ENCODE measurements around the gene SNX32.

The SNX32 gene

DNA sequence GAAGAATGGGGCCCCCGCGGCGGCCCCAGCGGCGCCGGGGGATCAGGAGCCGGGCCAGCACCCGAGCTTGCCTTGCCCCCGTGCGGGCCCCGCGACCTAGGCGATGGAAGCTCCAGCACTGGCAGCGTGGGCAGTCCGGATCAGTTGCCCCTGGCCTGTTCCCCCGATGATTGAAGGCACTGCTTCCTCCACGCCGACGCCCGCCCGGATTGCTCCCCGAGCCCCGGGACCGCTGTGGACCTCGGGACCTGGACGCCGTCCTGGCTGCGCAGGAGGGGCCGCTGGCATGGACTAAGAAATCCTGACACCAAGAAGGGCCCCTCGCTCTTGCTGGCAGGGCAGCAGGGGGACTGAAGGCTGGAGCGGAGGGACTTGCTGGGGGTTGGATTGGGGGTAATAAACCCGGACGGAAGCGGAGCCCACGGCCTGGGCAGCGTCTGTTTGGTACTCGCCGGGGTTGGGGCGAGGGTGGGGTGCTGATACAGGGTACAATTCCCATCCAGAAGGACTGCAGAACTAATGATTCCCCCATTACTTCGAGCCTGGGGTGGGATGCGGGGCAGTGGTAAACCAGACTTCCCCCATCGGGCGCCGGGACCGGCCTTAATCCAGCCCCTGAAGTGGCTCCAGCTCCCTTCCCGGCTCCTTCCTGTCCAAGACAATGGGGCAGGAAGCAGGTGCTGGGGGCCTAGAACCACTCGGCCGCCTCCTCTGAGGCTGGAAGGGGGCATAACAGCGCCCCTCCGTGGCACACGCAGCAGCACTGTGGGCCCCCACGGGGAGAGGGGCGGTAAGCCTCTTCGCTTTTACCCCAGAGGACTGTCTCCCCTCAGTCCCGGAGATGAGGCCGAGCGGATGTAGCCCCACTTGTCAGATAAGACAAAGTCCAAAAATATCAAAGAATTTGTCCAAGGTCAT, 57.7 kb downstream of the SNX32 start (continued):
- TF ChIP-seq GLI2 (tag by site-specific recombination; IDR thresholded peaks at IDR 0.05; ENCODE audit: borderline replicate concordance, low read depth): no peak
- no peak for TF ChIP-seq YY1 (tag by site-specific recombination; IDR thresholded peaks at IDR 0.05)
- TF ChIP-seq ZNF610 (tag by site-specific recombination; IDR thresholded peaks at IDR 0.05; ENCODE audit: borderline replicate concordance): no peak
- TF ChIP-seq, protein P1, sequence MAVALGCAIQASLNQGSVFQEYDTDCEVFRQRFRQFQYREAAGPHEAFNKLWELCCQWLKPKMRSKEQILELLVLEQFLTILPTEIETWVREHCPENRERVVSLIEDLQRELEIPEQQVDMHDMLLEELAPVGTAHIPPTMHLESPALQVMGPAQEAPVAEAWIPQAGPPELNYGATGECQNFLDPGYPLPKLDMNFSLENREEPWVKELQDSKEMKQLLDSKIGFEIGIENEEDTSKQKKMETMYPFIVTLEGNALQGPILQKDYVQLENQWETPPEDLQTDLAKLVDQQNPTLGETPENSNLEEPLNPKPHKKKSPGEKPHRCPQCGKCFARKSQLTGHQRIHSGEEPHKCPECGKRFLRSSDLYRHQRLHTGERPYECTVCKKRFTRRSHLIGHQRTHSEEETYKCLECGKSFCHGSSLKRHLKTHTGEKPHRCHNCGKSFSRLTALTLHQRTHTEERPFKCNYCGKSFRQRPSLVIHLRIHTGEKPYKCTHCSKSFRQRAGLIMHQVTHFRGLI (tag by site-specific recombination; IDR thresholded peaks at IDR 0.05): no peak
- TF ChIP-seq GLIS2 (tag by site-specific recombination; IDR thresholded peaks at IDR 0.05): peak; percentile 85
- TF ChIP-seq, protein P2, sequence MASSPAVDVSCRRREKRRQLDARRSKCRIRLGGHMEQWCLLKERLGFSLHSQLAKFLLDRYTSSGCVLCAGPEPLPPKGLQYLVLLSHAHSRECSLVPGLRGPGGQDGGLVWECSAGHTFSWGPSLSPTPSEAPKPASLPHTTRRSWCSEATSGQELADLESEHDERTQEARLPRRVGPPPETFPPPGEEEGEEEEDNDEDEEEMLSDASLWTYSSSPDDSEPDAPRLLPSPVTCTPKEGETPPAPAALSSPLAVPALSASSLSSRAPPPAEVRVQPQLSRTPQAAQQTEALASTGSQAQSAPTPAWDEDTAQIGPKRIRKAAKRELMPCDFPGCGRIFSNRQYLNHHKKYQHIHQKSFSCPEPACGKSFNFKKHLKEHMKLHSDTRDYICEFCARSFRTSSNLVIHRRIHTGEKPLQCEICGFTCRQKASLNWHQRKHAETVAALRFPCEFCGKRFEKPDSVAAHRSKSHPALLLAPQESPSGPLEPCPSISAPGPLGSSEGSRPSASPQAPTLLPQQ (tag by site-specific recombination; IDR thresholded peaks at IDR 0.05): peak; percentile 91
- TF ChIP-seq ZFP3 (tag by site-specific recombination; IDR thresholded peaks at IDR 0.05; ENCODE audit: low read depth): no peak
- TF ChIP-seq ZNF140 (tag by site-specific recombination; IDR thresholded peaks at IDR 0.05): no peak
- TF ChIP-seq ZNF76 (tag by site-specific recombination; IDR thresholded peaks at IDR 0.05; ENCODE audit: borderline replicate concordance, low read depth): no peak
- TF ChIP-seq HOXA7 (CRISPR knock-in tag; IDR thresholded peaks at IDR 0.05; ENCODE audit: borderline replicate concordance): no peak
- no peak for TF ChIP-seq ZNF248 (tag by site-specific recombination; IDR thresholded peaks at IDR 0.05)
- TF ChIP-seq ZSCAN30 (tag by site-specific recombination; IDR thresholded peaks at IDR 0.05): 0 out of 2 replicates have a peak, but pooled peaks have one; percentile 11
- no peak for TF ChIP-seq ZNF623 (tag by site-specific recombination; IDR thresholded peaks at IDR 0.05)
- TF ChIP-seq ZNF514 (tag by site-specific recombination; IDR thresholded peaks at IDR 0.05): no peak
- TF ChIP-seq ZNF677 (tag by site-specific recombination; IDR thresholded peaks at IDR 0.05): no peak
- TF ChIP-seq, protein P3, sequence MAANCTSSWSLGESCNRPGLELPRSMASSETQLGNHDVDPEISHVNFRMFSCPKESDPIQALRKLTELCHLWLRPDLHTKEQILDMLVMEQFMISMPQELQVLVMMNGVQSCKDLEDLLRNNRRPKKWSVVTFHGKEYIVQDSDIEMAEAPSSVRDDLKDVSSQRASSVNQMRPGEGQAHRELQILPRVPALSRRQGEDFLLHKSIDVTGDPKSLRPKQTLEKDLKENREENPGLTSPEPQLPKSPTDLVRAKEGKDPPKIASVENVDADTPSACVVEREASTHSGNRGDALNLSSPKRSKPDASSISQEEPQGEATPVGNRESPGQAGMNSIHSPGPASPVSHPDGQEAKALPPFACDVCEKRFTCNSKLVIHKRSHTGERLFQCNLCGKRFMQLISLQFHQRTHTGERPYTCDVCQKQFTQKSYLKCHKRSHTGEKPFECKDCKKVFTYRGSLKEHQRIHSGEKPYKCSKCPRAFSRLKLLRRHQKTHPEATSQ (tag by site-specific recombination; IDR thresholded peaks at IDR 0.05): no peak
- no peak for TF ChIP-seq REPIN1 (tag by site-specific recombination; IDR thresholded peaks at IDR 0.05; ENCODE audit: low read depth)
- no peak for TF ChIP-seq ZNF560 (tag by site-specific recombination; IDR thresholded peaks at IDR 0.05; ENCODE audit: borderline replicate concordance)
- TF ChIP-seq, protein P4, sequence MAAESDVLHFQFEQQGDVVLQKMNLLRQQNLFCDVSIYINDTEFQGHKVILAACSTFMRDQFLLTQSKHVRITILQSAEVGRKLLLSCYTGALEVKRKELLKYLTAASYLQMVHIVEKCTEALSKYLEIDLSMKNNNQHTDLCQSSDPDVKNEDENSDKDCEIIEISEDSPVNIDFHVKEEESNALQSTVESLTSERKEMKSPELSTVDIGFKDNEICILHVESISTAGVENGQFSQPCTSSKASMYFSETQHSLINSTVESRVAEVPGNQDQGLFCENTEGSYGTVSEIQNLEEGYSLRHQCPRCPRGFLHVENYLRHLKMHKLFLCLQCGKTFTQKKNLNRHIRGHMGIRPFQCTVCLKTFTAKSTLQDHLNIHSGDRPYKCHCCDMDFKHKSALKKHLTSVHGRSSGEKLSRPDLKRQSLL (tag by site-specific recombination; IDR thresholded peaks at IDR 0.05): peak; percentile 86
- no peak for TF ChIP-seq KLF7 (tag by site-specific recombination; IDR thresholded peaks at IDR 0.05; ENCODE audit: borderline replicate concordance)
- TF ChIP-seq, protein P5, sequence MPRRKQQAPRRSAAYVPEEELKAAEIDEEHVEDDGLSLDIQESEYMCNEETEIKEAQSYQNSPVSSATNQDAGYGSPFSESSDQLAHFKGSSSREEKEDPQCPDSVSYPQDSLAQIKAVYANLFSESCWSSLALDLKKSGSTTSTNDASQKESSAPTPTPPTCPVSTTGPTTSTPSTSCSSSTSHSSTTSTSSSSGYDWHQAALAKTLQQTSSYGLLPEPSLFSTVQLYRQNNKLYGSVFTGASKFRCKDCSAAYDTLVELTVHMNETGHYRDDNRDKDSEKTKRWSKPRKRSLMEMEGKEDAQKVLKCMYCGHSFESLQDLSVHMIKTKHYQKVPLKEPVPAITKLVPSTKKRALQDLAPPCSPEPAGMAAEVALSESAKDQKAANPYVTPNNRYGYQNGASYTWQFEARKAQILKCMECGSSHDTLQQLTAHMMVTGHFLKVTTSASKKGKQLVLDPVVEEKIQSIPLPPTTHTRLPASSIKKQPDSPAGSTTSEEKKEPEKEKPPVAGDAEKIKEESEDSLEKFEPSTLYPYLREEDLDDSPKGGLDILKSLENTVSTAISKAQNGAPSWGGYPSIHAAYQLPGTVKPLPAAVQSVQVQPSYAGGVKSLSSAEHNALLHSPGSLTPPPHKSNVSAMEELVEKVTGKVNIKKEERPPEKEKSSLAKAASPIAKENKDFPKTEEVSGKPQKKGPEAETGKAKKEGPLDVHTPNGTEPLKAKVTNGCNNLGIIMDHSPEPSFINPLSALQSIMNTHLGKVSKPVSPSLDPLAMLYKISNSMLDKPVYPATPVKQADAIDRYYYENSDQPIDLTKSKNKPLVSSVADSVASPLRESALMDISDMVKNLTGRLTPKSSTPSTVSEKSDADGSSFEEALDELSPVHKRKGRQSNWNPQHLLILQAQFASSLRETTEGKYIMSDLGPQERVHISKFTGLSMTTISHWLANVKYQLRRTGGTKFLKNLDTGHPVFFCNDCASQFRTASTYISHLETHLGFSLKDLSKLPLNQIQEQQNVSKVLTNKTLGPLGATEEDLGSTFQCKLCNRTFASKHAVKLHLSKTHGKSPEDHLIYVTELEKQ (tag by site-specific recombination; IDR thresholded peaks at IDR 0.05; ENCODE audit: borderline replicate concordance): no peak
- TF ChIP-seq, protein P6, sequence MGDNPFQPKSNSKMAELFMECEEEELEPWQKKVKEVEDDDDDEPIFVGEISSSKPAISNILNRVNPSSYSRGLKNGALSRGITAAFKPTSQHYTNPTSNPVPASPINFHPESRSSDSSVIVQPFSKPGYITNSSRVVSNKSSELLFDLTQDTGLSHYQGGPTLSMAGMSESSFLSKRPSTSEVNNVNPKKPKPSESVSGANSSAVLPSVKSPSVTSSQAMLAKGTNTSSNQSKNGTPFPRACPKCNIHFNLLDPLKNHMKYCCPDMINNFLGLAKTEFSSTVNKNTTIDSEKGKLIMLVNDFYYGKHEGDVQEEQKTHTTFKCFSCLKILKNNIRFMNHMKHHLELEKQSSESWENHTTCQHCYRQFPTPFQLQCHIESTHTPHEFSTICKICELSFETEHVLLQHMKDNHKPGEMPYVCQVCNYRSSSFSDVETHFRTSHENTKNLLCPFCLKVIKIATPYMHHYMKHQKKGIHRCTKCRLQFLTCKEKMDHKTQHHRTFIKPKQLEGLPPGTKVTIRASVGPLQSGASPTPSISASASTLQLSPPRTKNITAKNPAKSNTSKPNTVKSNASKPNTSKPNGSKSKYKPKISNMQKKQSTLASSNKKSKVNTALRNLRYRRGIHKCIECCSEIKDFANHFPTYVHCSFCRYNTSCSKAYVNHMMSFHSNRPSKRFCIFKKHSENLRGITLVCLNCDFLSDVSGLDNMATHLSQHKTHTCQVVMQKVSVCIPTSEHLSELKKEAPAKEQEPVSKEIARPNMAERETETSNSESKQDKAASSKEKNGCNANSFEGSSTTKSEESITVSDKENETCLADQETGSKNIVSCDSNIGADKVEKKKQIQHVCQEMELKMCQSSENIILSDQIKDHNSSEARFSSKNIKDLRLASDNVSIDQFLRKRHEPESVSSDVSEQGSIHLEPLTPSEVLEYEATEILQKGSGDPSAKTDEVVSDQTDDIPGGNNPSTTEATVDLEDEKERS (tag by site-specific recombination; IDR thresholded peaks at IDR 0.05): no peak
- no peak for TF ChIP-seq ZNF292 (tag by site-specific recombination; IDR thresholded peaks at IDR 0.05; ENCODE audit: borderline replicate concordance, low read depth)
- TF ChIP-seq, protein P7, sequence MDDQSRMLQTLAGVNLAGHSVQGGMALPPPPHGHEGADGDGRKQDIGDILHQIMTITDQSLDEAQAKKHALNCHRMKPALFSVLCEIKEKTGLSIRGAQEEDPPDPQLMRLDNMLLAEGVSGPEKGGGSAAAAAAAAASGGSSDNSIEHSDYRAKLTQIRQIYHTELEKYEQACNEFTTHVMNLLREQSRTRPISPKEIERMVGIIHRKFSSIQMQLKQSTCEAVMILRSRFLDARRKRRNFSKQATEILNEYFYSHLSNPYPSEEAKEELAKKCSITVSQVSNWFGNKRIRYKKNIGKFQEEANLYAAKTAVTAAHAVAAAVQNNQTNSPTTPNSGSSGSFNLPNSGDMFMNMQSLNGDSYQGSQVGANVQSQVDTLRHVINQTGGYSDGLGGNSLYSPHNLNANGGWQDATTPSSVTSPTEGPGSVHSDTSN (CRISPR knock-in tag; IDR thresholded peaks at IDR 0.05): no peak
- TF ChIP-seq ZNF701 (tag by site-specific recombination; IDR thresholded peaks at IDR 0.05): no peak

Data from HEK293 (cell line).